GM23338 (cell line): ENCODE data around the gene ENOX2.

Experiments used
- CREB1 ChIP-seq: fragments of 250-450 bp; sonication (Bioruptor Pico); IDR thresholded peaks from 2 replicates; pipeline ENCODE4 v1.5.0; 2020; ENCODE audit warnings: low read depth, mild to moderate bottlenecking, moderate library complexity
- ETS1 ChIP-seq: IDR thresholded peaks from 2 replicates; pipeline ENCODE4 v1.6.1; 2016; ENCODE audit warnings: antibody characterized with exemption
- EZH2 ChIP-seq: fragments of 200-600 bp; sonication (generic); IDR thresholded peaks from one replicate; pipeline ENCODE4 v1.8.0; 2017; ENCODE audit warnings: antibody characterized with exemption, mild to moderate bottlenecking, low read depth; ENCODE audit not compliant: unreplicated experiment
- EZH2phosphoT487 ChIP-seq: fragments of 200-600 bp; sonication (generic); IDR thresholded peaks from one replicate; pipeline ENCODE4 v1.8.1; 2018; ENCODE audit warnings: antibody characterized with exemption; ENCODE audit not compliant: unreplicated experiment
- JUNB ChIP-seq: IDR thresholded peaks from one replicate; pipeline ENCODE4 v1.6.1; 2016; ENCODE audit warnings: antibody characterized with exemption; ENCODE audit not compliant: unreplicated experiment
- NANOG ChIP-seq: IDR thresholded peaks from 2 replicates; pipeline ENCODE4 v1.6.1; 2016; ENCODE audit warnings: antibody characterized with exemption, borderline replicate concordance
- POLR2AphosphoS5 ChIP-seq: IDR thresholded peaks from 2 replicates; pipeline ENCODE4 v1.6.1; 2016; ENCODE audit warnings: antibody characterized with exemption, low read depth
- REST ChIP-seq: IDR thresholded peaks from one replicate; pipeline ENCODE4 v1.6.1; 2018; ENCODE audit warnings: antibody characterized with exemption; ENCODE audit not compliant: unreplicated experiment
- STAT1 ChIP-seq: IDR thresholded peaks from one replicate; pipeline ENCODE4 v1.6.1; 2016; ENCODE audit warnings: antibody characterized with exemption; ENCODE audit not compliant: unreplicated experiment
- ZNF114 ChIP-seq: fragments of 250-450 bp; sonication (Bioruptor Pico); IDR thresholded peaks from 2 replicates; pipeline ENCODE4 v1.5.0; 2020; ENCODE audit warnings: mild to moderate bottlenecking, moderate library complexity
- ZNF462 ChIP-seq: fragments of 250-450 bp; sonication (Bioruptor Pico); IDR thresholded peaks from 2 replicates; pipeline ENCODE4 v1.5.0; 2020; ENCODE audit warnings: mild to moderate bottlenecking, moderate library complexity
- TF ChIP-seq, protein P1 (sequence below), 2 experiments: fragments of 200-600 bp in 1 of 2; sonication (generic) in 1 of 2; conservative IDR thresholded peaks; 2 replicates each; pipeline versions ENCODE4 v1.5.1 to v1.6.1; 2016 to 2017; ENCODE audit warnings: antibody characterized with exemption in 2 of 2, low read depth in 2 of 2, mild to moderate bottlenecking in 2 of 2, moderate library complexity in 1 of 2

- no peak for TF ChIP-seq EZH2
- TF ChIP-seq, protein P1, sequence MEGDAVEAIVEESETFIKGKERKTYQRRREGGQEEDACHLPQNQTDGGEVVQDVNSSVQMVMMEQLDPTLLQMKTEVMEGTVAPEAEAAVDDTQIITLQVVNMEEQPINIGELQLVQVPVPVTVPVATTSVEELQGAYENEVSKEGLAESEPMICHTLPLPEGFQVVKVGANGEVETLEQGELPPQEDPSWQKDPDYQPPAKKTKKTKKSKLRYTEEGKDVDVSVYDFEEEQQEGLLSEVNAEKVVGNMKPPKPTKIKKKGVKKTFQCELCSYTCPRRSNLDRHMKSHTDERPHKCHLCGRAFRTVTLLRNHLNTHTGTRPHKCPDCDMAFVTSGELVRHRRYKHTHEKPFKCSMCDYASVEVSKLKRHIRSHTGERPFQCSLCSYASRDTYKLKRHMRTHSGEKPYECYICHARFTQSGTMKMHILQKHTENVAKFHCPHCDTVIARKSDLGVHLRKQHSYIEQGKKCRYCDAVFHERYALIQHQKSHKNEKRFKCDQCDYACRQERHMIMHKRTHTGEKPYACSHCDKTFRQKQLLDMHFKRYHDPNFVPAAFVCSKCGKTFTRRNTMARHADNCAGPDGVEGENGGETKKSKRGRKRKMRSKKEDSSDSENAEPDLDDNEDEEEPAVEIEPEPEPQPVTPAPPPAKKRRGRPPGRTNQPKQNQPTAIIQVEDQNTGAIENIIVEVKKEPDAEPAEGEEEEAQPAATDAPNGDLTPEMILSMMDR (conservative IDR thresholded peaks at IDR 0.05; ENCODE audit: low read depth in 2 of 2), result no peak
- TF ChIP-seq REST, result no peak
- TF ChIP-seq JUNB, result no peak
- TF ChIP-seq POLR2AphosphoS5, result no peak
- no peak for TF ChIP-seq ZNF462 (CRISPR knock-in tag)
- no peak for TF ChIP-seq EZH2phosphoT487
- no peak for TF ChIP-seq CREB1 (CRISPR knock-in tag)
- no peak for TF ChIP-seq ZNF114 (CRISPR knock-in tag)
- no peak for TF ChIP-seq ETS1
- TF ChIP-seq NANOG, result no peak
- no peak for TF ChIP-seq STAT1
Observed at GRCh38 chrX:130906776-130907175, 3.8 kb upstream of the ENOX2 start.
